ENCODE measurements around the gene PIANP.

GRCh38 chr12:6662906-6663742 lies 37.5 kb downstream of the PIANP start, which contains the start of gene ING4:
- TF ChIP-seq CTCF (IDR thresholded peaks at IDR 0.05 in 8 of 11, conservative IDR thresholded peaks at IDR 0.05 in 3 of 11) (peak in 2 of 11 experiments; percentile 18 to 26), POLR2AphosphoS5 (IDR thresholded peaks at IDR 0.05) (peak; percentile 75 to 90 (median 89))

Measured in spleen (tissue), 7 donors.